Stimulated activated effector memory CD8-positive, alpha-beta T cell treated with anti-CD3 and anti-CD28 coated beads, Interleukin-12 subunit alpha, Interleukin-12 subunit beta, amount 100 ng/mL, for 72 hours (primary cell): ENCODE data around the gene CASP10.
"Not testable (repeated sequence)": the region's sequence is repeated elsewhere in the genome, so short reads cannot be mapped to it uniquely, and the experiment has no call there.

ENCODE experiments used
- ATAC-seq: fragments of 150-1000 bp; cut with Tn5 transposase; 2 replicates; pipeline ENCODE4 v1.10.0; 2021
- DNase-seq, 2 donors: peaks; one replicate each; pipeline ENCODE4 v3.0.0; 2021 to 2022; ENCODE audit warnings: low spot score in 2 of 2
- H3K27ac Mint-ChIP-seq: one replicate; pipeline ENCODE4 v1.8.0; 2022; ENCODE audit warnings: mild to moderate bottlenecking, mixed read lengths
- H3K36me3 Mint-ChIP-seq: one replicate; pipeline ENCODE4 v1.8.0; 2022; ENCODE audit warnings: mild to moderate bottlenecking, mixed read lengths
- H3K4me1 Mint-ChIP-seq: one replicate; pipeline ENCODE4 v1.8.0; 2022; ENCODE audit warnings: mixed read lengths
- H3K4me3 Mint-ChIP-seq: one replicate; pipeline ENCODE4 v1.8.0; 2022; ENCODE audit warnings: mild to moderate bottlenecking, mixed read lengths
- H3K9me3 Mint-ChIP-seq: one replicate; pipeline ENCODE4 v1.8.0; 2022; ENCODE audit warnings: mixed read lengths

Gene CASP10

DNA sequence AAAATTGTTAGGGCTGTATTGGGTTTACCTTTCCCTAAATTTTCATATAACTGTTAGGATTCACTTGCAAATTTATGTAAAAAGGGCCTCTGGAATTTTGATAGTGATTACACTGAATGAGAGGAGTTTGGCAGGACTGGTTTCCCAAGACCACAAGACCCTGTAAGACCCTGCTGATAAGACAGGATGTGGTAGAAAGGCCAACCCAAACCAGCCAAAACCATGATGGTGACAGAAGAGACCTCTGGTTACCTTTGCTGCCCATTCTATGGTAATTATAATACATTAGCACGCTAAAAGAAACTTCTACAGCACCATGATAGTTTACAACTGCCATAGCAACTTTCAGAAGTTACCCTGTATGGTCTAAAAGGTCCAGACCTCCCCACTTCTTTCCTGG lies 8.3 kb upstream of the CASP10 start:
- Mint-ChIP-seq H3K36me3 (peaks cover 22% of the 10 kb centered on the region), H3K9me3 (peaks cover 3% of the 10 kb centered on the region), H3K4me1 (peaks cover 8% of the 10 kb centered on the region), H3K4me3 (no peak overlapping the region), H3K27ac (peak overlapping the region; percentile 33)
- peak; percentile 16 for ATAC-seq
- no peak for DNase-seq

DNA sequence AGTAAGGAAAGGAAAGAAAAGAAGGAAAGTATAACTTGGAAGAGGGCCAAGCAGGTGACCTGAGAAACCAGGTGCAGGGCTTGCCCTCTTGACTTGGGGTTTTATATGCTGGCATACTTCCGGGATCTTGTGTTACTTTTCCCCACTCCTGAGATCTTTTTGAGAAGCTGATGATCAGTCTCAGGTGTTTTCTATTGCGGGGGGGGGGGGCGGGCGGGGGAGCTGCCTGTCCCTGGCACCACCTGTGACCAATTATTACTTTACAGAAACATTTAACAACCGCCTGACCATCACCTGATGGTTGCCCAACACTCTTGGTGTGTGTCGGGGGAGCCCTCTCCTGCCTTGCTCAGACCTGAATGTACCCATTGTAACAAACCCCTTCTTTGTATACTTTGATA lies 6.9 kb upstream of the CASP10 start:
- no peak overlapping the region for H3K27ac Mint-ChIP-seq
- peaks cover 18% of the 10 kb centered on the region for H3K36me3 Mint-ChIP-seq
- H3K4me3 Mint-ChIP-seq, result no peak overlapping the region
- no peak for ATAC-seq
- DNase-seq, result no peak
- H3K9me3 Mint-ChIP-seq, result peaks cover 3% of the 10 kb centered on the region
- H3K4me1 Mint-ChIP-seq, result peaks cover 16% of the 10 kb centered on the region

DNA sequence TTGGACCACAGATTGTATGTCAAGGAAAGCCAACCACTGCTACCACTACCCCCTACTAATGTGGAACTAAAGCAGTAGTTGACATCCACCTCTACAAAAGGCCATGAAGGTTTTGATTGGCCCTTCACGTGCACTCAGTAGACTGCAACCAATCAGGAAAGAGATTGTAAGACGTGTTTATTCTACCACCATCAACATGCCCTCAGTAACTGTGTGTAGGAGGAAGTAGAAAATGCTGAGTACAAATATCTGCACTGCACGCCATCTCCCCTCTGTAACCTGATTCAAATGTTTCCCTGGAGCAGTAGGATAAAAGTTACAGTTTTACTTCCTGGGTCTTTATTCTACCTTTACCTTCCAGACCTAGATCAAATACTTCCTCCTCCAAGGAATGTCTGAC lies 2.9 kb upstream of the CASP10 start:
- Mint-ChIP-seq H3K4me1 (peaks cover 46% of the 10 kb centered on the region), H3K9me3 (no peaks in the 10 kb centered on the region), H3K27ac (peak overlapping the region; percentile 87), H3K36me3 (peaks cover 24% of the 10 kb centered on the region), H3K4me3 (no peak overlapping the region)
- ATAC-seq (peak; percentile 69), DNase-seq (no peak)

DNA sequence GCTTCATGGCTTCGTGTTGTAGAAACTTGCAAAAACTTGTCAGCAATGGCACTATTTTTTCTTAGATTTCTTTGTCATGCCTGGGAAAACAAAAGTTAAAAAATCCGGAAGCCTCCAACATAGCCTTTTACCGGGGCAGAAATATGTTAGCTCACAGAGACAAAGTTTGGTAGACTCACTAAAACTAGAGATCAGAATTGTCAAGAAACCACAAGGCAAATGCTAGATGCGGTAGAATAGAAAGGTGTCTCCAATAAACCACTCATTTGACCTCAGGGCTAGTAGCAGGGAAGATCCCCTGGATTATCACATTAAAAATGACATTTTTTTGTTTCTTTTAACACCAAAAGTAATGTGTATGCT lies 405 bp downstream of the CASP10 start:
- DNase-seq (no peak), ATAC-seq (no peak)
- Mint-ChIP-seq H3K4me1 (peaks cover 62% of the 10 kb centered on the region), H3K4me3 (peak overlapping the region; percentile 92), H3K36me3 (peaks cover 28% of the 10 kb centered on the region), H3K27ac (peak overlapping the region; percentile 95), H3K9me3 (no peaks in the 10 kb centered on the region)

DNA sequence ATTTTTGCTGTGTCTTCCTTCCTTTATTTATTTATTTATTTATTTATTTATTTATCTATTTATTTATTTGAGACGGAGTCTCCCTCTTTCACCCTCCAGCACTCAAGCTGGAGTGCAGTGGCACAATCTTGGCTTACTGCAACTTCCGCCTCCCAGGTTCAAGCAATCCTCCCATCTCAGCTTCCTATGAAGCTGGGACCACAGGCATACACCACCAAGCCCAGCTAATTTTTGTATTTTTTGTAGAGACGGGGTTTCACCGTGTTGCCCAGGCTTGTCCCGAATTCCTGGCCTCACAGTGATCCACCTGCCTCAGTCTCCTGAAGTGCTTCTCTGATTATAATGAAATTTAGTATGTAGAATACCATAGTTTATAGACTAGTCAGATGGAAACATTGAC lies 894 bp downstream of the CASP10 start:
- ATAC-seq, H3K9me3 Mint-ChIP-seq, DNase-seq: not testable (repeated sequence)
- Mint-ChIP-seq H3K4me1 (peaks cover 62% of the 10 kb centered on the region), H3K27ac (peak overlapping the region; percentile 95), H3K36me3 (peaks cover 32% of the 10 kb centered on the region), H3K4me3 (peak overlapping the region; percentile 92)

DNA sequence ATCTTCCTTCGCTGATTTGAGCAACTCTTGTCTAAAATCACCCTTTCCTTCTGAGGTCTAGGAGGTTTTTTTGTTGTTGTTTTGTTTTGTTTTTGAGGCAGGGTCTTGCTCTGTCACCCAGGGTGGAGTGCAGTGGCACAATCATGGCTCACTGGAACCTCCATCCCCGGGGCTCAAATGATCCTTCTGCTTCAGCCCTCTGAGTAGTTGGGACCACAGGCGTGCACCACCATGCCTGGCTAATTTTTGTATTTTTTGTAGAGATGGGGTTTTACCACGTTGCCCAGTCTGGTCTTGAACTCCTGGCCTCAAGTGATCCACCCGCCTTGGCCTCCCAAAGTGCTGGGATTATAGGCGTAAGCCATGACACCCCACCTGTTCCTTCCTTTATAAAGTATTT lies 1.3 kb downstream of the CASP10 start:
- not testable (repeated sequence) for ATAC-seq, DNase-seq, H3K9me3 Mint-ChIP-seq
- Mint-ChIP-seq H3K36me3 (peaks cover 37% of the 10 kb centered on the region), H3K27ac (peak overlapping the region; percentile 95), H3K4me3 (peak overlapping the region; percentile 92), H3K4me1 (peaks cover 62% of the 10 kb centered on the region)

DNA sequence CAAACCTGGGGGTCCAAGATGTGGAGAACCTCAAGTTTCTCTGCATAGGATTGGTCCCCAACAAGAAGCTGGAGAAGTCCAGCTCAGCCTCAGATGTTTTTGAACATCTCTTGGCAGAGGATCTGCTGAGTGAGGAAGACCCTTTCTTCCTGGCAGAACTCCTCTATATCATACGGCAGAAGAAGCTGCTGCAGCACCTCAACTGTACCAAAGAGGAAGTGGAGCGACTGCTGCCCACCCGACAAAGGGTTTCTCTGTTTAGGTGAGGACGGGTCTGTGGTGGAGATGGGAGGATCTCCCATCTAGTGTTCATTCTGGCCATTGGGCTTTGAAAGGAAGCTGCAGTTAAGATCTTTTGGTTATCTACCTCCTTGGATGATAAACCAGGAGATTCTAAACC lies 2.9 kb downstream of the CASP10 start:
- Mint-ChIP-seq H3K27ac (peak overlapping the region; percentile 95), H3K4me1 (peaks cover 53% of the 10 kb centered on the region), H3K9me3 (no peaks in the 10 kb centered on the region), H3K36me3 (peaks cover 40% of the 10 kb centered on the region), H3K4me3 (peak overlapping the region; percentile 92)
- no peak for ATAC-seq
- no peak for DNase-seq

DNA sequence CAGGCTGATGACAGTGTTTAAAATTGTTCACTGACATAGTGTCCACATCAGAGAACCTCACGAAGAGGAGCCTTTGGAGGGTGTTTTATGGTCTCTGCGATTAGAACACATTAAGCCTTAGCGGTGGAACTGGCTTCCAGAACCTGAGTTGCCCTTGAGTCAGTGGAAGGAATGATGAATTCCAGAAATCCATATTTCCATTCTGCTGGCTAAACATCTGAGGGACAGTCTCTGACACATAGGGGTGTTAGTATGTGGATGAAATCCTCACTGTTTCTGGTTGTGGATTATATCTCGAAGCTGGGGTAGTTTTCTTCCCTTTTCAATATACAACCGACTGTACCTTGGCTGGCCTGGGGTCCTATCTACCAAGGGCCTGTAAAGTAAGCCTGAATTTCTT lies 4.0 kb downstream of the CASP10 start:
- ATAC-seq (no peak), DNase-seq (no peak)
- Mint-ChIP-seq H3K4me3 (no peak overlapping the region), H3K4me1 (peaks cover 58% of the 10 kb centered on the region), H3K9me3 (no peaks in the 10 kb centered on the region), H3K36me3 (peaks cover 40% of the 10 kb centered on the region), H3K27ac (peak overlapping the region; percentile 0)

DNA sequence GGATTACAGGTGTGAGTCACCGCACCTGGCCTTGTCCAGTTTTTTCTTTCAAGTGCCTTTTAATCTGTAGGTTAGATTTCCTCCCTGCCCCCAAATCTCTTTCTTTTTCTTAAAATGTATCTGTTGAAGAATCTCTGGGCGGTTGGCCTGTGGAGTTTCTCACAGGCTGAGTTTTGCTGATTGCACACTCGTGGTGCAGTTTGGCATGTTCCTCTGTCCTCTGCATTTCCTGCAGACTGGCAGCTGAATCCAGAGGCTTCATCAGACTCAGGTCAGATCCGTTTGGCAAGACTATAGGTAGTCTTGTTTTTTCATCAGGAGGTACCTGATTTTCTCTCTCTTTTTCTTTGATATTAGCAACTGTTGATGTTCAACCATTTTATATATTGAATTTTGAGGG lies 5.5 kb downstream of the CASP10 start:
- peaks cover 33% of the 10 kb centered on the region for H3K36me3 Mint-ChIP-seq
- H3K9me3 Mint-ChIP-seq, result no peaks in the 10 kb centered on the region
- H3K4me1 Mint-ChIP-seq, result peaks cover 50% of the 10 kb centered on the region
- no peak overlapping the region for H3K4me3 Mint-ChIP-seq
- ATAC-seq (no peak), DNase-seq (no peak)
- H3K27ac Mint-ChIP-seq, result no peak overlapping the region

DNA sequence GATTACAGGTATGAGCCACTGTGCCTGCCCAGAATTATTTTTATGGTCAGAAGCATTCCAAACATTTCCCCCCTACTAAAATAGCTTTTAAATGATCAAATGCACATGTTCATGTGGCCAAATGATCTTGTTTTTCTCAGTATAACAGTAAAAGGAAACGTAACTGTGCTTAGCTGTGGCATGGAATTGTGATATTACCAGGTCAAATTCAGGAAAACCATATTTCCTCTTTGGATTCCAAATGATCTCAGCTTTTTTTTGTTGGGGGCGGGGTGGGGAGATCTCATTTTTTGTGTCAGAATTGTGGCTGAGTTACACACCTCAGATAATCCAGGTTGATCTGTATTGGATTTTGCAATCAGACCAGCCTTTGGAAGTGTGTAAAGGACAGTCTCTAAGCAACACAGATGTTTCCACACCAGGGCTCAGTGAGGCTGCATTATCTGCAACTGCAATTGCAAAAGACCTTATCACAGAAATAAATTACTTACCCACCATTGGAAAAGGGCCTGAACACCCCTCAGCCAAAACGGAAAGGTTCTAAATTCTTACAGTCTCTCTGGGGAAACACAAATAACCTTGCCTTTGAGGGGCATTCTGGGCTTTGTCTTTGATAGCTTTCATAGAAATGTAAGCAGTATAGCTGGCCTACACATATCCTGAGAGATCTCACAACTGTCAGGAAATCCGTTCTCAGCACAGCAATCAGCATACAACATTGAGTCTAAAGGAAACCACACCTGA lies 8.4 kb downstream of the CASP10 start:
- Mint-ChIP-seq H3K9me3 (no peaks in the 10 kb centered on the region), H3K4me1 (peaks cover 36% of the 10 kb centered on the region), H3K36me3 (peaks cover 25% of the 10 kb centered on the region), H3K4me3 (peak overlapping the region; percentile 23), H3K27ac (peak overlapping the region; percentile 73)
- DNase-seq (no peak), ATAC-seq (peak; percentile 70)

DNA sequence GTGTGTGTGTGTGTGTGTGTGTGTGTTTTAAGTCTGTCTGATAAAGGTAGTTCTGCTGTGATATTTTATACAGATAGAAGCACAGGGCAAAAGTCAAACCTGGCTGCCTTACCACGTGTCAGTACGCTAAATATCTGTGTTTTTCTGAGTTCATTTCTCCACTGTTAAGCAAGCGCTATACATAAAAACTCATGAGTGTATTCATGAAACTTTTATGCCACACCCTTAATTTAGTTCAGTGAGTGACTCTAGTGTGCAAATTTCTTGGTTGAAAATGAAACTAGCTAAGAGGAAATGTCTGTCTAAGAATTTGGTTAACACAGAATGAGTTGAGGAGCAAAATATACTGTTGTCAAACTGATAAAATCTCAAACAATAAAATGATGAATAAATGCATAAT lies 11.2 kb downstream of the CASP10 start:
- Mint-ChIP-seq H3K36me3 (peaks cover 35% of the 10 kb centered on the region), H3K4me3 (peak overlapping the region; percentile 12), H3K9me3 (no peaks in the 10 kb centered on the region), H3K27ac (no peak overlapping the region), H3K4me1 (peaks cover 29% of the 10 kb centered on the region)
- ATAC-seq (peak; percentile 98), DNase-seq (no peak)

DNA sequence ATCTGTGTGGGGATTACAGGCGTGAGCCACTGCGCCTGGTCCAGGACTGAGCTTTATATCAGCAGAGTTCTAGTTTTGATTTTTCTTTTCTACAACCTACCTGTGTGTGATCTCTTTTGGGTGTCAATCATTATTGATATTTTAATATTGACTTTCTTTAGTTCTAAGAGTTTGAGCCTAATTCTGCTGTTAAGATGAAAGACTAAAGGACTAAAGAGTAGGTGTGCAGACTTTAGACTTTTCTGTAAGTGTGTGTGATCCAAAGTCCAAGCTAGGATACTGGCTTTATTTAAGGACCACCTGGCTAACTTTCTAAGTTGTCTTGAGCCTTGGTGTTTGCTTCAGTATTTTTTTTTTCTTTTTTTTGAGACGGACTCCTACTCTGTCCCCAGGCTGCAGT lies 12.4 kb downstream of the CASP10 start:
- Mint-ChIP-seq H3K27ac (no peak overlapping the region), H3K4me3 (no peak overlapping the region), H3K4me1 (peaks cover 29% of the 10 kb centered on the region), H3K9me3 (no peaks in the 10 kb centered on the region), H3K36me3 (peaks cover 43% of the 10 kb centered on the region)
- DNase-seq, result no peak
- no peak for ATAC-seq

DNA sequence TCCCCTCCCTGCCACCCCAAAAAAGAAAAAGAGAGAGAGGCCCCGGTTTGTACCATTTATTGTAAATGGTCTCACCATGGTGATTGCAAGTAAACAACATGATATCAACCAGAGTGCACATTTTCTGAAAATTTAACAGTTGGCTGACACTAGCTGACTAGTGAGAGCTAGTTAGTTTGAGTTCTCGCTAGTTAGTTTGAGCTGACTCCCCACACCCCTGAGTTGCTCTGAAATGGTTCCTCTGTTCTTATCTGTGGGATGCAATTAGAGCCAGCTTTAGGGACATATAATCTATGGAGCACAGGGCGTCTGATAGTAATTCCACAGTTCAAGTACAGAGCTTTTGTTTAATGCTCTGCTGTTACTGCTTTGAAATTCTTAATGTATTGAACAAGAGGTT lies 13.1 kb downstream of the CASP10 start:
- Mint-ChIP-seq H3K27ac (no peak overlapping the region), H3K4me1 (peaks cover 28% of the 10 kb centered on the region), H3K4me3 (no peak overlapping the region), H3K9me3 (no peaks in the 10 kb centered on the region), H3K36me3 (peaks cover 50% of the 10 kb centered on the region)
- DNase-seq (no peak), ATAC-seq (no peak)

DNA sequence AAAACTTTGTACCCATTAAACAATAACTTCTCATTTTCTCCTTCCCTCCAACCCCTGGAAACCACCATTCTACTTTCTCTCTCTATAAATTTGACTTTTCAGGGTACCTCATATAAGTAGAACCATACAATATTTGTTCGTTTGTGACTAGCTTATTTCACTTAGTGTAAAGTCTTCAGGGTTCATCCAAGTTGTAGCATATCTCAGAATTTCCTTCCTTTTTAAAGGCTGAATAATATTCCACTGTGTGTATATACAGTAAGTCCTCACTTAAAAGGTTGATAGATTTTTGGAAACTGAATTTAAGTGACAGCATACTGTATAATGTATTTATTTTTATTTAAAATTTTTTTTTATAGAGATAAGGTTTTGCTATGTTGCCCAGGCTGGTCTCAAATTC lies 13.9 kb downstream of the CASP10 start:
- H3K4me3 Mint-ChIP-seq, result no peak overlapping the region
- peaks cover 58% of the 10 kb centered on the region for H3K36me3 Mint-ChIP-seq
- peaks cover 20% of the 10 kb centered on the region for H3K4me1 Mint-ChIP-seq
- ATAC-seq, result no peak
- no peaks in the 10 kb centered on the region for H3K9me3 Mint-ChIP-seq
- no peak overlapping the region for H3K27ac Mint-ChIP-seq
- DNase-seq, result no peak

DNA sequence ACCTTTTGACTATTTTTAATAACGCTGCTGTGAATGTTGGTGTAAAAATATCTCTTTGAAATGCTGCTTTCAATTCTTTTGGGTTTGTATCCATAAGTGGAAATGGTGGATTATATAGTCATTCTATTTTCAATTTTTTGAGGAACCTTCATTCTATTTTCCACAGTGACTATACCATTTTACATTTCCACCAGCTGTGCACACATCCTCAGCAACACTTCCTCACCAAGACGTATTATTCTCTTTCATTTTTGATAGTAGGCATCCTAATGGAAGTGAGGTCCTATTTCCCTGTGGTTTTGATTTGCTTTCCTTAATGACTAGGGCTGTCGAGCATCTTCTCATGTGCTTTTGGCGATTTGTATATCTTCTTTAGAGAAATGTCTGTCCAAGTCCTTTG lies 14.8 kb downstream of the CASP10 start:
- Mint-ChIP-seq H3K9me3 (no peaks in the 10 kb centered on the region), H3K36me3 (peaks cover 61% of the 10 kb centered on the region), H3K4me1 (peaks cover 13% of the 10 kb centered on the region), H3K4me3 (no peak overlapping the region), H3K27ac (no peak overlapping the region)
- DNase-seq, result no peak
- no peak for ATAC-seq

DNA sequence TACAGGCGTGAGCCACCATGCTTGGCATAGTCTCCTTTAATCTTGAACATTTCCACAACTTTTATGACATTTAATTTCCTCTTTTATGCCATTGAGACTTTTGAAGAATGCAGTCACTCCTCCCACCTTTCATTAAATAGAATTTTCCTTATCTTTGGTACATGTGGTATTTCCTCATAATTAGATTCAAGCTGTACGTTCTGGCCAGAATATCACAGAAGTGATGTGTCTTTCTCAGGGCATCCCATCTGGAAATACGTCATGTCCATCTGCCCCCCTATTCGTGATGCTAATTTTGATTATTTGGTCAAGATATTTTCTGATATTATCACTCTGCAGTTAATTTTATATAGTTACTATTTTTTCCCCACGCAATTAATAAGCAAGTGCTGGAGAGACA lies 16.9 kb downstream of the CASP10 start:
- ATAC-seq (no peak), DNase-seq (no peak)
- no peak overlapping the region for H3K27ac Mint-ChIP-seq
- no peak overlapping the region for H3K4me3 Mint-ChIP-seq
- H3K4me1 Mint-ChIP-seq, result no peaks in the 10 kb centered on the region
- peaks cover 54% of the 10 kb centered on the region for H3K36me3 Mint-ChIP-seq
- no peaks in the 10 kb centered on the region for H3K9me3 Mint-ChIP-seq

DNA sequence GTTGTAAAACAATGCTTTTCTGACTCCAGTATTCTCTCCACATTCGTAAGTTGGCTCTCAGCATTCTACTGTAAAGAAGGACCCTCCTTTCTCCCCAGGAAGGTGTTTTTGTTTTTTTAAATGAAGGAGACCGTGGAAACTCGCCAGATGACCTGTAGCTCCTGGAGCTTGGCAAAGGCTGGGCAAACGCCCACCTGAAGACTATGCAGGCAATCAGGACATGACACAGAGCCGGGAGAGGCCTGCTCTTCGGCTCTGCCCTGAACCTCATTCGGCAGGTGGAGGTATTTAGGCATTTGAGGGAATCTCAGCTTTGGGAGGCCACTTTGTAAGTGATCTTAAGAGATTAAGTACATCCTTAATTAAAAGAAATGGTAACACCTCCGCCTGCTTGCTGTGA lies 17.4 kb downstream of the CASP10 start:
- Mint-ChIP-seq H3K4me1 (no peaks in the 10 kb centered on the region), H3K27ac (no peak overlapping the region), H3K9me3 (no peaks in the 10 kb centered on the region), H3K4me3 (no peak overlapping the region), H3K36me3 (peaks cover 58% of the 10 kb centered on the region)
- ATAC-seq, result no peak
- DNase-seq, result no peak
